GM19328 (cell line): ENCODE measurements around the gene RNF20.
"Not testable (repeated sequence)": the region's sequence is repeated elsewhere in the genome, so short reads cannot be mapped to it uniquely, and the experiment has no call there.

ENCODE experiments used
- ATAC-seq: cut with Tn5 transposase; IDR thresholded peaks from one replicate; pipeline ENCODE4 v1.9.1; 2021; ENCODE audit warnings: mild to moderate bottlenecking, moderate library complexity; ENCODE audit not compliant: unreplicated experiment

Gene RNF20

GRCh38 chr9:101533334-101534204 is at the start of gene RNF20:
Gene RNF20, plus strand, starts transcription at chr9:101533853. Its CDS starts 1,571 bp downstream, at chr9:101535424.
- peak; percentile 98 for ATAC-seq

DNA sequence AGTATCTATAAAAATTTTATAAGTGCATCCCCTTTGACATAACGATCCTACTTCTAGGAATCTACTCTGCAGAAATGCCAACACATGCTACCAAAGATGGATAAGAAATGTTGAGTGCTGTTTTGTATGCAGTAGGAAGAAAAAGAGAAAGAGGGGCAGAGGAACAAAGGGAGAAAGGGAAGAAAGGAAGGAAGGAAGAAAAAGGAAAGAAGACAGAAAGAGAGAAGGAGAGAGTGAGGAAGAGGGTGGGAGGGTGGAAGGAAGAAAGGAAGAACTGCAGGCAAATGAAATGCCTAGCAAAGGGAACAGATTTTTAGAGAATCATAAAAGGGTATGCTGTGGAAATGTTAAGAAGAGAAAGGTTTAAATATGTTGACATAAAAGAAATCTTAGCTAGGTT is 49.6 kb upstream of the RNF20 start:
- ATAC-seq, result no peak

DNA sequence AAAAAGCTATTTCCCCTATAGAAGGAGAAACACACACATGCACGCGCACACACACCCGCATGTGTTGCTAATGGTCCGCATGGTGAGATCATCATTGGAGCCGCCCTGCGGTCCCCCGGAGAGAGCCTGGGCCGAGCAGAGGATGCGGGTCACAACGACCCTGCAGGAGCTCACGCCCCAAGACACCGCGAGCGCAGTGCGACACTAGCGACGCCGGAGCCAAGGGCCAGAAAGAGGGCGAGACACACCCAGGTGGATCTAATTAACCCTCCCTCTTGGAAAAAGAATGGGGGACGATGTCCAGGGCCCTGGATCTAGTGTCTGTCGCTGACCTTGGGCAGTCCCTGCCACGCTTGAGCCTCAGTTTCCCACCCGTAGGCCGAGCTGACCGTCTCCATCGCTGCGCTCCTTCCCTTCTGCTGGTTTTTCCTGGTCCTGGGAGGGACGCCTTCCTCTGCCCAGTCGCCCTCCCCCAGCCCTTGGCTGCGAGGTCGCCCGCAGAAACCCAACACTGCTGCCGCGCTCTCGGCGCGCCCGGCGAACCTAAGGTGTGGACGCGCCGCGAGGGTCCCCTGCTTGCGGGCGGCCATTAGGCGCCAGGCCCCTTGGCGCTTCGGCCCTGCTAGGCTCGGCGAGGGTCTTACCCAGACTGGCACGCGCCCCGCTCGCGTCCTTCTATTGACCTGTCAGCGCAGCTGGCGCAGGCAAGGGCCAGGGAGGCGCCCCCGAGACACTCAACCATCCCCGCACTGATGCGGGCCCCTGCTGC is 47.5 kb upstream of the RNF20 start:
- no peak for ATAC-seq

DNA sequence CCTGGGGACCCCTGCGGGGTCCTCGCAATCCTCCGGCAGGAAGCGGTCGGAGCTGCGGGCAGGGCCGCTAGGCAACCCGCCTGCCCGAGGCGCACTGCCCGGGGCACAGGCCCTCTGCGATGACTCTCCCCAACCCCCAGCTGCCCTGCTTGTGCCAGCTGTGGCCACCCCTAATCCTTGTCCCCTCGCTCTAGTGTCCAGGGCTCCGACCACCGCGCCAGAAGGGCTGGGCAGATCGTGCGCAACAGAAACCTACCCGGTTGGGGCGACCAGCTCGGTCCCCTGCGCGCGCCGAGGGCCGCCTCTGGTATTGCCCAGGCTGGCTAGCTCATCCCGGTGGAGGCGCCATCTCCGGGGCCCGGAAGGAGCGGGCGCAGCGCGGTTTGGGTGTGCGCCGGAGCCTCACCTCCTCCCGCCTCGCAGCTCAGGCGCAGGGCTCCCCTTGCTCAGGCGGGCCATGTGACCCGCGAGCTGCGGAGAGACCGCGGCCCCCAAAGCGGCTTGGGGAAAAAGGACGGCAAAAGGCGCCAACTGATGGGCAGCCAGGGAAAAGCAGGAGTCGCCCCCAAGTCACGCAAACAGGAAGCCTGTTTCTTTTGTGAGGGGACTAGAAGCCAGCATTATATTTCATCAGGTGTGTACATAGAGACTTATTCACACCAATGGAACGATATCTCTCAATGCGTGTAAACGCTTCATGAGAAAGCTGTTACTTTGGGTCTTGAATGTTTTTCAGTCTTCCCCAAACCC is 46.8 kb upstream of the RNF20 start:
- ATAC-seq, result no peak

DNA sequence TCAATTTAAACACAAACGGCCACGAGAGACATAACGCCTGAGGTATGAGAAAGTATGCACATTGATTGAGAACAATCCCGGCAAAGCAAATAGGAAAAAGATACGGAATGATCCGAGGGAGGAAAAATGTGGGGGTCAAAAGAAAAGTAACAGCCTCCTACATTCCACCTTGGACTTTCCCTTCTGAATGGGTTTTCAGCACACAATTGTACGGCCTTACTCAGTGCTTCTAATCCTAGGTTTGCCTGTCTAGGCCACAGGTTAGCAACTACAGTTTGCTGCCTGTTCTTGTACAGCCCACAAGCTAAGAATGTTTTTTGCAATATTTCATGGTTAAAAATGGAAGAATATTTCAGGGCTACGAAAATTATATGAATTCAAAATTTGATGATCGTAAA is 46.2 kb upstream of the RNF20 start:
- no peak for ATAC-seq

- ATAC-seq, result no peak
Observed at GRCh38 chr9:101495810-101496209, 37.8 kb upstream of the RNF20 start.

- no peak for ATAC-seq
Observed at GRCh38 chr9:101498323-101498722, 35.3 kb upstream of the RNF20 start.

DNA sequence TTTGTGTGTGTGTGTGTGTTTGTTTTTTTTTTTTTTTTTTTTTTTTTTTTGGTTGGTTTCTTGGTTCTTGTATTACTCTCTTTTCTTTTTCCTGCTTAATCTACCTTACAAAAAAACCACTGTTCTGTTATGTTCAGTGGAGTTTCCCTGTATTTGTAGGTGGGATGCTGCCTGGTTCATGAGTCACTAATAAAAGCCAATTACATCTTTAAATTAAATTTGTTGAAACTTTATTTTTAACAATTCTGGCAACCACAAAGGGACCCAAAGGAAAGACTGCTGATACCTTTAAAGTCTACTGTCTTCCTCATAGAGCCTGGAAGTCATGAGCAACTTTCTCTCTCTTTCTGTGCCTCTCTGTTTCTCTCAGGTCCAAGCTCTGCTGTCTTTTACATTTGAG is 29.5 kb upstream of the RNF20 start:
- no peak for ATAC-seq

- no peak for ATAC-seq
Observed at GRCh38 chr9:101508211-101508610, 25.4 kb upstream of the RNF20 start.

DNA sequence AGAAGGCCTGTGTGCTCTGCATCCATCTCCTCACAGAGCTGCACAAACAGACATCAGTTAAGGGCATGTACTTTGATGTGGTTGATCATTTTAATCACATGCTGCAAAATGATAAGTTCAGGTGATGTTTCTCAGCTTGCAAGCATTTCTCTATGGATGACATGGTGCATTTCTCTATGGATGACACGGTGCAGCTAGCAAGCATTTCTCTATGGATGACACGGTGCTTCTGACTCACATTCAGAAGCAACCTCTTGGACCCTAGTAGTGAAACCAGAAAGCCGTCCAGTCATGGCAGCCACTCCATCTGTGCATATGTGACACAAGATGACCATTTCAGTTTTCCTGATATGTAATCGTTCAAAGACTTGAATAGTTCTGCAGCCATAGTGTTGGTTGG is 24.1 kb upstream of the RNF20 start:
- no peak for ATAC-seq

DNA sequence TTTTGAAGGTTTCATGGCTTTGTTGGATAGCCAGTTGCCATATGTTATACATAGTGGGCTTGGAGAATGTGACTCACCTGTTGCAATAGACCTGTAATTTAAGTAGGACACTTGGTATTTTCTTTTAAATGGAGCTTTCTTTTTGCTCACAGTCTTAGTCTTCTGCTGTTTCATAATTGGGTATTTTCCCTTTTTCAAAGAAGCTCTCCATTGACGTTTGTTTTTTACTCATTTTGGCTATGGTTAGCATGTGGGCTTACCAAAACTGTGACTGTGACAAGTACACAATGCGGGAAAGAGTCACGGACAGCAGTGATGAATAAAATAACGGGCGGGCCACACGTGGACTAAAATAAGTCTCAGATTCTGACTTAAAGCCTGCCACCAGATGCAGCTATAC is 23.2 kb upstream of the RNF20 start:
- no peak for ATAC-seq

GRCh38 chr9:101511009-101511408 is 22.6 kb upstream of the RNF20 start:
- ATAC-seq, result no peak

- ATAC-seq, result no peak
Observed at GRCh38 chr9:101512116-101512515, 21.5 kb upstream of the RNF20 start.

DNA sequence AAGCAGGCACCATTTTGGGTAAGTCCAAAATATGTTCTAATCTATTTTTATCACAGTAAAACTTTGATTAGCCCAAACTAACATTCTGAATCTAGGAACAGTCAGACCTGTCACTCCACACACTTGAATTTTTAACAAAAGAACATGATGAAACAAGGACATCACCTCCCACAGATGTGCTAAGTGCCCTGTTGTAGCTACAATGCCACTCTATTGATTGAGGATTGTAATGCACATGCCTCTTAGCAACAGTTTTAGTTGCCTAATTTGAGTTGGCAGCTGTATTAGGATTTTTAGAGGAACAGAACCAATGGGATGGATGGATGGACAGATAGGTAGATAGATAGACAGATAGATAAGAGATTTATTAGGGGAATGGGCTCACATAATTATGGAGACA is 20.3 kb upstream of the RNF20 start:
- no peak for ATAC-seq

- no peak for ATAC-seq
Observed at GRCh38 chr9:101514071-101514470, 19.6 kb upstream of the RNF20 start.

DNA sequence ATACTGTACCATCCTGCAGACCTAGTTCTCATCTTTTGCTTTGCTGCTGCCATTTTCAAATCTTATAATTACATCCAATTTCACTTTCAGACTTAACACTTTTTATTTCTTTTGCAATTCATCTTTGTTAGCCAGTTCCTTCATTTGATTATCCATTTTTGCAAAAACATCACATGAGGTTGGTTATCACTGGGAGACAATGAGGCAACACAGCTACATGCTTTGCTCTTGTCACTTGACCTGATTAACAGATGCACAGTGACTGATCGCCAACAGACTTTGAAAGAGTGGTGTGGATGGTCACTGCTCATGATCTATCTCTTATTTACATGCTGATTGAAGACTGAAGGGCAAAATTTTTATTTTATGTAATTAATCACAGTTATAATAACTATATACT is 17.0 kb upstream of the RNF20 start:
- no peak for ATAC-seq

DNA sequence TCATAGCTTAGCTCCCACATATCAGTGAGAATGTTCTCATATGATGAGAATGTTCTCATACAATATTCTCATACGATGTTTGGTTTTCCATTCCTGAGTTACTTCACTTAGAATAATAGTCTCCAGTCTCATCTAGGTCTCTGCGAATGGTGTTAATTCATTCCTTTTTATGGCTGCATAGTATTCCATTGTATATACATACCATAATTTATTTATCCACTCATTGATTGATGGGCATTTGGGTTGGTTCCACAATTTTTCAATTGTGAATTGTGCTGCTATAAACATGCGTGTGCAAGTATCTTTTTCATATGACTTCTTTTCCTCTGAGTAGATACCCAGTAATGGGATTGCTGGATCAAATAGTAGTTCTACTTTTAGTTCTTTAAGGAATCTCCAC is 15.2 kb upstream of the RNF20 start:
- ATAC-seq, result not testable (repeated sequence)

DNA sequence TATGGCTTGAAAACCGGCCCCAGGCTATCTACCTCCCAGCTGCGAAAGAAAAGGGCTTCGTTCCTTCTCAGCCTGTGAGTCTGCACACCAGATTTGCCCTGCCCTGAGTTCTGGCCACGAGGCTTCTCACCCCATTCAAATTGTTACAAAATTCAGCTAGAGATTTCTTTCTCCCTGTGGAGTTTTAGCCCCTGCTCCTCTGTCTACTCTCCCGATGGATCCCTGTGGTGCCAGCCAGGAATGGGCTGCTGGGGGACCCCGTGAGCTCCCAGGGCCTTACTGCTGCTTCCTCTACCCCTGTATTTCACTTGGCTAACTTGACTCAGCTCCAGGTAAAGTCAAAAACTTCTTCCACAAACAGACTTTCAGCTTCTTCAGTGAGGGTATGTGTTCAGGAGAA is 9.3 kb upstream of the RNF20 start:
- ATAC-seq, result no peak

DNA sequence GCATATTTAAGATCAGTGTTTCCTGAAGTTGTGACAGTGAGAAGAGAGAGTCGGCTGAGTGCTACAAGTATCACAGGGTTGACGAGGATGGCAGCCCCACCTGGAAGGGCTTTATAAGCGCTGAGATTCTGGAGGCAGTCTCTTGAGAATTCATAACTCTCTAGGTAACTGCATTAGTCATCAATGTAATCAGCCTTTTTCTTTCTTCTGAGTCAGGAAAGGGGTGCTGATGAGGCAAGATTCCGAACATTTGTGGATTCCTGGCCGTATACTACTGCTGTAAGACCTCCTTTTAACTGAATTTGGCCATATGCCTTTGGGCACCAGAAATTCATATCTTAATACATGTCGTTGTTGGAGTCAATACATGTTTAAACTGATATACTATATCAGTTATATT is 6.6 kb upstream of the RNF20 start:
- no peak for ATAC-seq

DNA sequence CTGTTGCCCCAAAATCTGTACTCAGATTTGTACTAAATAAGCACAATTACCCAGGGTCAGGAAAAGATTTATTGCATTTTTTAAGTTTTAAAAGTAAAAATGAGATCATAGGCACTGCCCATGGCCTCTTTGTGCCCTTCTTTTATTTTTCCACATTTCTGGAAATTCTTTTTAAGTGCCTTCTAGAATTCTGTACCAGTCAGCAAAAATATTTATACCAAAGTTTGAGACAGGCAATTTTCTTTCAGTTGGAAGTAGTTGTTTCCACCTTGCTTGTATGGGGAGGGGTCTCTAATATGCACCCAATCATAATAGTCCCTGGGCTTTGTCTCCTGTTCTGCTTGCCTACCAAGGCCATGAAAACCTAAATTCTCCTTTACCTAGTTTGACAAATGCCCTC is 5.6 kb upstream of the RNF20 start:
- no peak for ATAC-seq

DNA sequence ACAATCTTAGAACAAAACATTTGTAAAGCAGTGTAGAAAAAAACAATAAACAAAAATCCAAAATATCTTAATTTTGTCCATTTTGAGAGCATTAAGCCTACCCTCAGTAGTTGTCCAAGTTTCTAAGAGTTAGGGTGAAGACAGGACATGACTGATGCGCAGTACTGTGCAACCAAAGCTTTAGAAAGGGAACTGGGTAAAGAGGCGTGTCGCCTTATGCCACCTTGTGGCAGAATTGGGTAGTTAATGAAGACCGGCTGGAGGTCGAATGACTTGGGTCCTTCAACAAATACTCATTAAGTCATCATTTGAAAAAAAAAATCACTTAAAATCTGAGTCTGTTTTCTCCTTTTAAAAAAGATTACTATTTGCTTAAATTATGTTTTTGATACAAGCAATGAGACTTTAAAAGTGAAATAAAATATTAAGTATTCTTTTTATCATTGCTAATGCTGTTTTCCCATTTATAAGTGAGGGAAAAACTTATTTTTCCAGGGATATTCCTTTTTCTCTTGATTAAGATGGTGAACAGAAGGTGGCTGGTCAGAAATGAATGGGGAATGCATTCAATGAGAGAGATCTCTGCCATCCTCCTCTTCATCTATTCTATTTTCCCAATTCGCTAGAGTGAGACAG is 3.5 kb upstream of the RNF20 start:
- peak; percentile 38 for ATAC-seq
